Brain pericyte (primary cell): Measurements from ENCODE around the gene APOE.
"Not testable (repeated sequence)": the region's sequence is repeated elsewhere in the genome, so short reads cannot be mapped to it uniquely, and the experiment has no call there.

Experiments used
- DNase-seq: peaks from one replicate; pipeline ENCODE4 v3.0.0-alpha.2; 2012; ENCODE audit warnings: low read depth, low spot score

APOE gene

GRCh38 chr19:44884566-44884965 lies 21.0 kb upstream of the APOE start:
- DNase-seq = no peak

GRCh38 chr19:44886141-44886540 lies 19.5 kb upstream of the APOE start:
- DNase-seq = no peak

DNA sequence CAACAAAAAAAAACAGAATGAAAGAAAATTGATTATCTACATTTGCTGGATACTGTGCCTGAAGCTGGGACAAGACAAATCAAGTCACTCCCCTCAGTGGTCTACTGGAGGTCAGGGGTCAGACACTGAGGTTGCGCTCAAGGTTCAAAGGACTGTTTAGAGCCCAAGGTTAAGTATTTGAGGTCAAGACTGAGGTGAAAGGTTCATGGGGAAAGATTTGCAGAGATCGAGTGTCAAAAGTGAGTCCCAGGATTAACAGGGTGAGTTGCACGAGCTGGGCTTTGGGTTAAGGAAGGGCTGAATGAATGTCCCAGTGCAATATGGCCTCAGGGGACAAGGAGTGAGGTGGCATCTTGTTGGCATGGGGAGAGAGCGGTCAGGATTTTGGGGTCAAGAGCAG lies 17.9 kb upstream of the APOE start:
- DNase-seq = no peak

- not testable (repeated sequence) for DNase-seq
These were observed 17.3 kb upstream of the APOE start for GRCh38 chr19:44888335-44888734.

GRCh38 chr19:44889830-44890365 lies 15.7 kb upstream of the APOE start:
- no peak for DNase-seq

DNA sequence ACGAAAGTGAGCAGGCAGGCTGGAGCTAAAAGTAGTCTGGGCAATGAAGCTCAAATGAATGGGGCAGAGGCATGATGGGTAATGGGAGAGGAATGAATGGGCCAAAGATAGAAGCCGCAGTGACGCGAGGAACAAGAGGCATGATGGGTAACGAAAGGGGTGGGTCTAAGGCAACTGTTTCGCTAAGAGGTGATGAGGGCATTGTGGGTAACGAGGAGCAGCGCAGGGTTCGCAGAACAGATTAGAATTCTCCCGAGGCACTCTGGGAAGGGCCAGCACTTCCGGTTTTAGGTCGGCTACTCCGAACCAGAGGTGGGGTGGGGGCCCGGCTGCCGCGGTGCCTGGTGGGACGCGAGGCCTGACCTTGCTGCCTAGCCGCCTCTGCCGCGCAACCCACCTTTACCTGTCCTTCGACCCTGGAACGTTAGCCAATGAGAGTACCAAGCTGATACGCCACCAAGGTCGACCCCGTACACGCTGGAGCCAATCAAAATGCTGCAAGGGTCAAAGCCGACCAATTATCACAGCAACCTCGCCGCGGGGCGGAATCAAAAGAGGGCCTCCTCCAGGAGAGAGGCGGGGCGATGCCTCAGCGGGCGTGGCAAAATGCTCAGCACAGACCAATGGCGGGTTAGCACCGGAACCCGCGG lies 15.1 kb upstream of the APOE start:
- DNase-seq = peak; percentile 100

DNA sequence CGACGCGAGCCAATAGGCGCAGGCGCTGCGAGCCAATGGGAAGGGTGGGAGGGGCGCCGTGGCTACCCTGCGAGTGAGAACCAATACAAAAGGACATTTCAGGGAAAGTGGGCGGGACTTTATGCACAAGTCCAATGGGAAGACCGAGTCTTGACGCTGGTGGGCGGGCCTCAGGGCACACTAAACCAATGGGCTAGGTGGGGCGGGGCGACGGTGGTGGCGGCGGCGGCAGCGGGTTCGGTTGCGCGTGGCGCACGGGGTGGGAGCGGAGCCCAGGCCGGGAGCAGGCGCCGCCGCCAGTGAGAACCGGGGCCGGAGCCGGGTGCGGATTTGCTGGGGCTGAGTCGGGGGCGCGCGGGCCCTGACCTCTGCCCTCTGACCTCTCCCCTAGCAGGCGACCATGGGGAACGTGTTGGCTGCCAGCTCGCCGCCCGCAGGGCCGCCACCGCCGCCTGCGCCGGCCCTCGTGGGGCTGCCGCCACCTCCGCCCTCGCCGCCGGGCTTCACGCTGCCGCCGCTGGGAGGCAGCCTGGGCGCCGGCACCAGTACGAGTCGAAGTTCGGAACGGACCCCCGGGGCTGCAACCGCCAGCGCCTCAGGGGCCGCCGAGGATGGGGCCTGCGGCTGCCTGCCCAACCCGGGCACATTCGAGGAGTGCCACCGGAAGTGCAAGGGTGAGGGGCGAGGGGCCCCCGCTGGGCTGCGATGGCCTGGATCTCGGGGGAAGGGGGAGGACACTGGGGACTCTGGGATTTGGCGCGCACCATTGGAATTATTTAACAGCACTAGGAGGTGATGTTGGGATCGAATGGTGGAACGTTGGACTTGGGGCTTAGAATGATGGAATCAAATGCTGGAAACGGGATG lies 14.3 kb upstream of the APOE start, which contains the start of gene TOMM40:
TSS of gene TOMM40 (plus strand) at position 239 of the 867 bp plus-strand sequence. CDS start at position 401, 162 bp downstream.
- DNase-seq = no peak

GRCh38 chr19:44892932-44893331 lies 12.7 kb upstream of the APOE start:
- no peak for DNase-seq

DNA sequence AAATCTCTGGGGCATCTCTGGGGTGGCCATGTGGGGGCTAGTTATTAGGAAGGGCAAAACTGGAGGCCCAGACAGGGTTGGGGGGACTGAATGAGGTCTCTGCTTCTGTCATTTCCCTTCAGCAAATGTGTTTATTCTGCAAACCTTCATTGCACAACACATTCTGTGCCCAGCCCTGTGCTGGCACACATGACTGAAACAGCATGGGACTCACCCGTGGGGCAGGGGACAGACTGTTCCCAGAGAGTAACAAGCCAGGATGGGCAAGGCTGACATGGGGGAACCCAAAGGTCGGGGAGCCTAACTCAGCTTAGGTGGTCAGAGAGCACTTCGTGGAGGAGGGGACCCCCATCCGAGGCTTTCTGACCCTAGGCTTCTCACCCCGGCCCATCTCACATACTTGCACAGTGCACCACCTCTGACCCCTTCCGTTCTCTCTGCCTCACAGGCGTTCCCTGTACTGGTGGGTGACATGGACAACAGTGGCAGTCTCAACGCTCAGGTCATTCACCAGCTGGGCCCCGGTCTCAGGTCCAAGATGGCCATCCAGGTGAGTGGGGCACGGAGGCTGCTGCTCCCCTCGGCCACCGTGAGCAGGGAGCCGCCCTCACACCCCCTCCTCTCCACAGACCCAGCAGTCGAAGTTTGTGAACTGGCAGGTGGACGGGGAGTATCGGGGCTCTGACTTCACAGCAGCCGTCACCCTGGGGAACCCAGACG lies 12.1 kb upstream of the APOE start:
- DNase-seq = no peak

- no peak for DNase-seq
These were observed 11.6 kb upstream of the APOE start for GRCh38 chr19:44894052-44894400.

DNA sequence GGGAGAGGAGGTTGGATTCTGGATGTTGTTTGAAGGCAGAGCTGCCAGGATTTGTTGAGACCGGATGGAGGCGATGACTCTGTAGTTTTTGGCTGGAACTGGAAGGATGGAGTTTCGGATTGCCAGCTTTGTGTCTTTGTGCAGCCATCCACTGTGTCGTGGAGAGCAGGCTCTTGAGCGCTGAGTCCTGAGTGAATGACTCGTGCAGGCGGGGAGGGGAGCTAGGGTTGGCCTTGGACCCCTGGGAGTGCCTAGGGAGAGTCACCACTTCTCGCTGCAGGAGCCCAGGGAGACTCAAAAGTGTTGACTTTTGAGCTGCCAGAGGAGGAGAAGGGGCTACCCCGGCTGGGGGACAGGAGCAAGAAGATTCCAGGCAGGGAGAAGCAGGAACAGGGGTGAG lies 10.7 kb upstream of the APOE start:
- no peak for DNase-seq

DNA sequence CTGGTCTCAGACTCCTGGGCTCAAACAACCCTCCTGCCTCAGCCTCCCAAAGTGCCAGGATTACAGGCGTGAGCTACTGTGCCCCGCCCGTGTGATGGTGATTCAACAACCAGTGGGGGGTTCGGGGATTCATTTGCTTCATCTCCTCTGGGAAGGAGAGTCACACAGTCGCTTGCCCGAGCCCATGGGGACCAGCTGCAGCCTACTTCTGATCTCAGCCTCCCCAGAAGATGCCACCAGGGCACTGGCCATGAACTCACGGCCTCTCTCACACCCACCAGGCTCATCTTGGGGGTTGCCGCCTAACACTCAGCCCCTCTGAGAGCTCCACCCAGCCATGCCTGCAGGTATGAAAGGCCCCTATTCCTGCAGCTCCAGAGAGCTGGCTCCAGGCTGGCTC lies 7.8 kb upstream of the APOE start:
- no peak for DNase-seq

DNA sequence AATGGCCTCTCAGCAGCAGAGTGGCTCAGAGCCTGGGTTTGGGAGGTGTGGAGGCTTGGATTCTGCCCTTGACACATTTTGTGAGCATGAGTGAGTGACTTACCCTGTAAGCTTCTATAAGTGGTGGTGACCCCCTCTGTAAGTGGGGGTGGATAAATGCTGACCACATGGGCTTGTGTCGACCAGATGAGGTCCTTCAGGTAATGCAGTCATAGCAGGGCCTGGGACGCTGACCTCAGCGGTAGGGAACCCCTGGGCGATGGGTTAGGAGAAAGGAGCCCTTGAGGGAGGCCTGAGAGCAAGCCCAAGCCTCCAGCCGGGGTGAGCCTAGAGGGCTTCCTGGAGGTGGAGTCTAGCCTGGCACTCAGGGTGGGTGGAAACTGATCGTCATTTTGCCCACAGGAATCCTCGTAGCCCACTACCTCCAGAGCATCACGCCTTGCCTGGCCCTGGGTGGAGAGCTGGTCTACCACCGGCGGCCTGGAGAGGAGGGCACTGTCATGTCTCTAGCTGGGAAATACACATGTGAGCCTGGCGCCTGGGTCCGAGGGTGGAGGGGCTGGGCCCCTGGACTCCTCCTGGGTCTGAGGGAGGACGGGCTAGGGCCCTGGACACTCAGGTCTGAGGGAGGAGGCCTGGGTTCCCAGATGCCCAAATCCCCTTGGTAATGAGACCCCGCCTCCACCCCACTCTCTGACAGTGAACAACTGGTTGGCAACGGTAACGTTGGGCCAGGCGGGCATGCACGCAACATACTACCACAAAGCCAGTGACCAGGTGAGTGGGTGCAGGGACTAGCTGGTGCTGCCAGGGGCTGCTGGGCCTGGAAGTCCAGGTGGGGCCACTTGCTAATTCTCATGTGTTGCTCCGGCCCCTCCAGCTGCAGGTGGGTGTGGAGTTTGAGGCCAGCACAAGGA lies 5.0 kb upstream of the APOE start:
- no peak for DNase-seq

- no peak for DNase-seq
These were observed 2.4 kb upstream of the APOE start for GRCh38 chr19:44903216-44903601.

DNA sequence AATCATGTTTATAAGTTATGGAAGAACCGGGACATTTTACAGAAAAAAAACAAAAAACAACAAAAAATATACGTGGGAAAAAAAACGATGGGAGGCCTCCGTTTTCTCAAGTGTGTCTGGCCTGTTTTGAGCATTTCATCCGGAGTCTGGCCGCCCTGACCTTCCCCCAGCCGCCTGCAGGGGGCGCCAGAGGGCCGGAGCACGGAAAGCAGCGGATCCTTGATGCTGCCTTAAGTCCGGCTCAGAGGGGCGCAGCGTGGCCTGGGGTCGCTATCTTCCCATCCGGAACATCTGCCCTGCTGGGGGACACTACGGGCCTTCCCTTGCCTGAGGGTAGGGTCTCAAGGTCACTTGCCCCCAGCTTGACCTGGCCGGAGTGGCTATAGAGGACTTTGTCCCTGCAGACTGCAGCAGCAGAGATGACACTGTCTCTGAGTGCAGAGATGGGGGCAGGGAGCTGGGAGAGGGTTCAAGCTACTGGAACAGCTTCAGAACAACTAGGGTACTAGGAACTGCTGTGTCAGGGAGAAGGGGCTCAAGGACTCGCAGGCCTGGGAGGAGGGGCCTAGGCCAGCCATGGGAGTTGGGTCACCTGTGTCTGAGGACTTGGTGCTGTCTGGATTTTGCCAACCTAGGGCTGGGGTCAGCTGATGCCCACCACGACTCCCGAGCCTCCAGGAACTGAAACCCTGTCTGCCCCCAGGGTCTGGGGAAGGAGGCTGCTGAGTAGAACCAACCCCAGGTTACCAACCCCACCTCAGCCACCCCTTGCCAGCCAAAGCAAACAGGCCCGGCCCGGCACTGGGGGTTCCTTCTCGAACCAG lies 1.8 kb upstream of the APOE start:
- DNase-seq = peak; percentile 72

DNA sequence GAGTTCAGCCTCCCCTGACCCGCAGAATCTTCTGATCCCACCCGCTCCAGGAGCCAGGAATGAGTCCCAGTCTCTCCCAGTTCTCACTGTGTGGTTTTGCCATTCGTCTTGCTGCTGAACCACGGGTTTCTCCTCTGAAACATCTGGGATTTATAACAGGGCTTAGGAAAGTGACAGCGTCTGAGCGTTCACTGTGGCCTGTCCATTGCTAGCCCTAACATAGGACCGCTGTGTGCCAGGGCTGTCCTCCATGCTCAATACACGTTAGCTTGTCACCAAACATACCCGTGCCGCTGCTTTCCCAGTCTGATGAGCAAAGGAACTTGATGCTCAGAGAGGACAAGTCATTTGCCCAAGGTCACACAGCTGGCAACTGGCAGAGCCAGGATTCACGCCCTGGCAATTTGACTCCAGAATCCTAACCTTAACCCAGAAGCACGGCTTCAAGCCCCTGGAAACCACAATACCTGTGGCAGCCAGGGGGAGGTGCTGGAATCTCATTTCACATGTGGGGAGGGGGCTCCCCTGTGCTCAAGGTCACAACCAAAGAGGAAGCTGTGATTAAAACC lies 1.1 kb upstream of the APOE start:
- DNase-seq = no peak

DNA sequence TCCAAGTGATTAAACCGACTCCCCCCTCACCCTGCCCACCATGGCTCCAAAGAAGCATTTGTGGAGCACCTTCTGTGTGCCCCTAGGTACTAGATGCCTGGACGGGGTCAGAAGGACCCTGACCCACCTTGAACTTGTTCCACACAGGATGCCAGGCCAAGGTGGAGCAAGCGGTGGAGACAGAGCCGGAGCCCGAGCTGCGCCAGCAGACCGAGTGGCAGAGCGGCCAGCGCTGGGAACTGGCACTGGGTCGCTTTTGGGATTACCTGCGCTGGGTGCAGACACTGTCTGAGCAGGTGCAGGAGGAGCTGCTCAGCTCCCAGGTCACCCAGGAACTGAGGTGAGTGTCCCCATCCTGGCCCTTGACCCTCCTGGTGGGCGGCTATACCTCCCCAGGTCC lies 2.0 kb downstream of the APOE start:
- no peak for DNase-seq

- DNase-seq = no peak
These were observed 2.7 kb downstream of the APOE start for GRCh38 chr19:44908074-44908835.

DNA sequence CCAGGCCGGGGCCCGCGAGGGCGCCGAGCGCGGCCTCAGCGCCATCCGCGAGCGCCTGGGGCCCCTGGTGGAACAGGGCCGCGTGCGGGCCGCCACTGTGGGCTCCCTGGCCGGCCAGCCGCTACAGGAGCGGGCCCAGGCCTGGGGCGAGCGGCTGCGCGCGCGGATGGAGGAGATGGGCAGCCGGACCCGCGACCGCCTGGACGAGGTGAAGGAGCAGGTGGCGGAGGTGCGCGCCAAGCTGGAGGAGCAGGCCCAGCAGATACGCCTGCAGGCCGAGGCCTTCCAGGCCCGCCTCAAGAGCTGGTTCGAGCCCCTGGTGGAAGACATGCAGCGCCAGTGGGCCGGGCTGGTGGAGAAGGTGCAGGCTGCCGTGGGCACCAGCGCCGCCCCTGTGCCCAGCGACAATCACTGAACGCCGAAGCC lies 3.3 kb downstream of the APOE start:
- DNase-seq = no peak
